Fibroblast of villous mesenchyme (primary cell): ENCODE data around the gene CDH9. TPM values are rescaled to one million over a fixed set of nuclear protein-coding genes. Genes with fewer than 3 reads are reported as not detected.

Experiments used
- DNase-seq: peaks from one replicate; pipeline ENCODE4 v3.0.0-alpha.2; 2010; ENCODE audit warnings: low read depth
- H3K4me3 ChIP-seq: 2 replicates; pipeline ENCODE4 v1.5.1; 2011; ENCODE audit warnings: low read depth, mild to moderate bottlenecking, low read length
- CTCF ChIP-seq: IDR thresholded peaks from 2 replicates; pipeline ENCODE4 v1.5.1; 2012; ENCODE audit warnings: low read depth, mild to moderate bottlenecking, low read length; ENCODE audit not compliant: insufficient read depth
- total RNA-seq: library from RNA; depleted of rRNA; stranded (reverse); fragments of >200 nt; gene quantifications from 2 replicates; pipeline ENCODE4 v1.2.3, GENCODE V29; 2012

CDH9 gene
- total RNA-seq, 1 donor = not detected

DNA sequence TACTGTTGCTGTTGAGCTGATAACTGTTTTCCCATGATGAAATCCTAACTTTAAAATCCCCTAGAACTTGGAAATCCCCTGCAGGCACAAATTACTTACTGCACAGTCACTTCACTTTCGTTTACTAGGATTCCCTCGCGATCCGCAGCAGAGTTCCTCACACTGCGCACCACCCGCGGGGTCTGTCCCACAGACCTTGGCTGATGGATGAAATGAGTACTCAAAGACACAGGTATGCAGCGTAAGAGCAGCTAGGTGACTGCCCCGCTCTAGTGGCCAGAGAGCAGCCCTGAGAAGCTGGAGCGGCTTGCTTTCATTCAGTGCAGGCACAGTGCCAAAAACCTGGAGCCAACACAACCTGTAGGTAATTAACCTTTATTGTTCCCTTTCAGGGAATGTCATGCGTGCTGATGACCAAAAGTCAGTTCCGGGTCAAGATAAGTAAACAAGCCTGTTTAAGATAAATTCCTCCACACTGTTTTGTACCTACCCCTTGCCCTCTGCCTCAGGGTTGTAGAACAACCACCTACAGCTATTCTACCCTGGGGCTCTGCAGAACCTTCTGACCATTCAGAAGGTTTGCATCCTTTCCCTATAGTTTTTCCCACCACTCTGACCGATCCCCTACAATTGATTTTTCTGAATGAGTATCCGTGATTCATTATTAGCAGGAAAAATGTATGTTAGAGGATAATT is 191.2 kb downstream of the CDH9 start:
- no peak for TF ChIP-seq CTCF
- DNase-seq = no peak
- no peak overlapping the region for H3K4me3 ChIP-seq

- H3K4me3 ChIP-seq = no peak overlapping the region
- no peak for TF ChIP-seq CTCF
- DNase-seq = no peak
Measured at GRCh38 chr5:26843677-26844076, 194.7 kb downstream of the CDH9 start.

DNA sequence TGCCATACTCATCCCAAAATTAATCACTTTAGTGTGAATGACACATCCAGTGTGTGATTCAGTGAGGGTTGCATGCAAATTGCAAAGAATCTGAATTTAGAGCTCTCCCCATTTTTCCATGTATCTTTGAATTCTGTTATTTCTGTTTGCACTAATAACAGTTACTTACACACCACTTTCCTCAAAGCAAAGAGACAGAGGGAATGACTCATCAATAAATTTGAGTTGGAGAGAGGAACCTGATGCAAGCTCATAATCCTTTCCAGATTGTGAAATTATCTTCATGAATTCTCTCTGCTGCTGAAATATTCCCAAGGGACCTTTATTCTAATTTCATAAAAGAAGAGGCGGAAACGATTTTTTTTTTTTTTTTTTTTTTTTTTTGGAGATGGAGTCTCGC is 204.8 kb downstream of the CDH9 start:
- H3K4me3 ChIP-seq = no peak overlapping the region
- no peak for TF ChIP-seq CTCF
- DNase-seq = no peak
